SK-N-MC (cell line): Measurements from ENCODE around the gene NDUFA13.
"Not testable (repeated sequence)": the region's sequence is repeated elsewhere in the genome, so short reads cannot be mapped to it uniquely, and the experiment has no call there.

Experiments
- DNase-seq: peaks from one replicate; pipeline ENCODE4 v3.0.0-alpha.2; 2011; ENCODE audit warnings: low read depth, low spot score
- H3K27ac ChIP-seq: fragments of 200-600 bp; sonication (generic); 2 replicates; pipeline ENCODE4 v1.5.1; 2016; ENCODE audit warnings: mixed run types
- H3K36me3 ChIP-seq: fragments of 200-600 bp; sonication (generic); 2 replicates; pipeline ENCODE4 v1.6.1; 2017; ENCODE audit warnings: antibody characterized with exemption, low read length, mixed read lengths; ENCODE audit not compliant: insufficient read depth
- H3K4me3 ChIP-seq: fragments of 200-600 bp; sonication (generic); 2 replicates; pipeline ENCODE4 v1.5.1; 2016
- H3K9ac ChIP-seq: fragments of 200-600 bp; sonication (generic); 2 replicates; pipeline ENCODE4 v1.8.0; 2017; ENCODE audit warnings: mixed run types, mixed read lengths; ENCODE audit not compliant: insufficient read length
- H3K9me3 ChIP-seq: fragments of 200-600 bp; sonication (generic); 2 replicates; pipeline ENCODE4 v1.6.1; 2017; ENCODE audit warnings: low read depth, mild to moderate bottlenecking, antibody characterized with exemption, low read length, moderate library complexity, mixed read lengths
- EZH2 ChIP-seq: fragments of 200-600 bp; sonication (generic); IDR thresholded peaks from one replicate; pipeline ENCODE4 v1.6.1; 2017; ENCODE audit warnings: antibody characterized with exemption
- FOXP2 ChIP-seq: optimal IDR thresholded peaks from 2 replicates; pipeline ENCODE3; 2011; ENCODE audit warnings: mild to moderate bottlenecking, moderate library complexity; ENCODE audit not compliant: insufficient read depth; ENCODE audit errors: extremely low read length, control extremely low read depth
- POLR2AphosphoS5 ChIP-seq: IDR thresholded peaks from 2 replicates; pipeline ENCODE4 v1.6.1; 2012; ENCODE audit warnings: mild to moderate bottlenecking, low read depth, low read length, borderline replicate concordance

NDUFA13 gene

GRCh38 chr19:19515642-19516519, at the start of gene NDUFA13:
Gene NDUFA13 (plus strand): TSS chr19:19516225. CDS start chr19:19516239, 14 bp downstream.
- Histone ChIP-seq H3K36me3 (peaks cover 17% of the 10 kb centered on the region; the same call in 1 of the 2 replicates), H3K27ac (peak within 1 kb of the TSS; percentile 25), H3K4me3 (peak within 1 kb of the TSS; percentile 99), H3K9ac (peak within 1 kb of the TSS; percentile 71), H3K9me3 (no peaks in the 10 kb centered on the region)
- DNase-seq, result peak; percentile 34
- peak; percentile 95 for TF ChIP-seq POLR2AphosphoS5
- no peak for TF ChIP-seq EZH2

GRCh38 chr19:19468424-19469050, 47.5 kb upstream of the NDUFA13 start:
- H3K9me3 ChIP-seq, result peaks cover 25% of the 10 kb centered on the region
- no peak overlapping the region for H3K4me3 ChIP-seq
- no peak overlapping the region for H3K9ac ChIP-seq
- H3K36me3 ChIP-seq, result peaks cover 71% of the 10 kb centered on the region
- no peak overlapping the region for H3K27ac ChIP-seq
- DNase-seq, result no peak
- no peak for TF ChIP-seq POLR2AphosphoS5
- TF ChIP-seq FOXP2, result no peak
- no peak for TF ChIP-seq EZH2

- TF ChIP-seq FOXP2 (no peak), EZH2 (no peak), POLR2AphosphoS5 (no peak)
- Histone ChIP-seq H3K36me3 (peaks cover 57% of the 10 kb centered on the region), H3K9me3 (peaks cover 25% of the 10 kb centered on the region), H3K27ac (no peak overlapping the region), H3K9ac (no peak overlapping the region), H3K4me3 (no peak overlapping the region)
- no peak for DNase-seq
Observed at GRCh38 chr19:19470579-19470978, 45.4 kb upstream of the NDUFA13 start.

GRCh38 chr19:19471682-19472081, 44.3 kb upstream of the NDUFA13 start:
- peaks cover 19% of the 10 kb centered on the region for H3K9me3 ChIP-seq
- H3K36me3 ChIP-seq, result peaks cover 46% of the 10 kb centered on the region
- no peak for DNase-seq
- TF ChIP-seq EZH2 (no peak), FOXP2 (no peak), POLR2AphosphoS5 (no peak)
- H3K9ac ChIP-seq, result no peak overlapping the region
- no peak overlapping the region for H3K4me3 ChIP-seq
- no peak overlapping the region for H3K27ac ChIP-seq

GRCh38 chr19:19472106-19472505, 43.9 kb upstream of the NDUFA13 start:
- DNase-seq, H3K27ac ChIP-seq, H3K4me3 ChIP-seq, H3K9ac ChIP-seq: not testable (repeated sequence)
- Histone ChIP-seq H3K9me3 (peaks cover 16% of the 10 kb centered on the region), H3K36me3 (peaks cover 42% of the 10 kb centered on the region)

- H3K4me3 ChIP-seq, result no peak overlapping the region
- peaks cover 16% of the 10 kb centered on the region; the same call in 1 of the 2 replicates for H3K36me3 ChIP-seq
- no peak overlapping the region for H3K9ac ChIP-seq
- peak overlapping the region; percentile 31; the same call in 1 of the 2 replicates for H3K27ac ChIP-seq
- no peaks in the 10 kb centered on the region for H3K9me3 ChIP-seq
- no peak for DNase-seq
- no peak for TF ChIP-seq EZH2
- TF ChIP-seq POLR2AphosphoS5, result no peak; the same call in 1 of the 2 replicates
- no peak for TF ChIP-seq FOXP2
Observed at GRCh38 chr19:19475015-19475765, 40.8 kb upstream of the NDUFA13 start.

- H3K9ac ChIP-seq, result no peak overlapping the region
- peaks cover 22% of the 10 kb centered on the region; the same call in 1 of the 2 replicates for H3K36me3 ChIP-seq
- H3K27ac ChIP-seq, result no peak overlapping the region
- DNase-seq, result no peak
- TF ChIP-seq POLR2AphosphoS5 (no peak), EZH2 (no peak), FOXP2 (no peak)
- H3K4me3 ChIP-seq, result no peak overlapping the region
- no peaks in the 10 kb centered on the region for H3K9me3 ChIP-seq
Observed at GRCh38 chr19:19475849-19476828, 39.9 kb upstream of the NDUFA13 start.
